Left renal pelvis (tissue), 4 donors: Measurements from ENCODE around the gene ALDH1A2. TPM values are rescaled to one million over a fixed set of nuclear protein-coding genes. Genes with fewer than 3 reads are reported as not detected.
"Not testable (repeated sequence)": the region's sequence is repeated elsewhere in the genome, so short reads cannot be mapped to it uniquely, and the experiment has no call there.

Experiments used
- DNase-seq, 4 donors: peaks; one replicate each; pipeline ENCODE4 v3.0.0-alpha.2; 2013; ENCODE audit warnings: low read depth in 4 of 4, low spot score in 3 of 4
- polyA plus RNA-seq, 4 donors: library from polyadenylated mRNA; unstranded; fragments of 120-200 nt; gene quantifications; one replicate each; pipeline ENCODE4 v1.2.1, GENCODE V29; 2013; ENCODE audit not compliant: insufficient read length in 4 of 4

ALDH1A2 gene
- polyA plus RNA-seq, 4 donors = 247 to 337 (median 275) TPM

DNA sequence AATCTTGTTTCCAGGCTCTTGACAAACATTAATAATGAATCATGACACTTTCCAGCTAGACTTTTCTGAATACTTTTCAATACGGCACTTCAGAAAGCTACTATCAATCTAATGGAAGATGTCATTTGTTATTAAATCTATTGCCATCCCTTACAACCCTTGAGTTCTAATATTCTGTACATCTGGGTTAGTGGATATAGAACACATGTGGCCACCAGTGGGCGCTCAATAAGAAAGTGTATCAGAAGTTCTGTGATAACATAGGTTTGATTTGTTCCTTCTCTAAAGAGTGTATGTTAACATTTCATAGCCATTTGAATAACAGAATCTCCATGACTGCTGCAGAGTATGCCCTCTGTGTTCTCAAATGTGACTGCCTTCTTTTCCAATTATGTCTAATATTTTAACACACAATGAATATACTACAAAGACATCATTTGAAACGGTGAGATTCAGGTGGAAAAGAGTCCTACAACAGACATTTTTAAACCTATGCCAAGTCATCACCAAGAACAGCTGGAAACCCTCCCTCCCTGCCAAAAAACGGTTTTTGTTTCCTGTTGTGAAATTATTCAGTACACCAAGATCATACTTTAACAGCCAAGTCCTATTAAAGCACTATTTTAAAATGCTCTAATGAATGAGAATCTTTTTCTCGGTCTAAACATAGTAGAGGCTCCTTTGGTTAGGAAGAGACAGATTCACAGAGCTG, 22.2 kb downstream of the ALDH1A2 start:
- DNase-seq = no peak

DNA sequence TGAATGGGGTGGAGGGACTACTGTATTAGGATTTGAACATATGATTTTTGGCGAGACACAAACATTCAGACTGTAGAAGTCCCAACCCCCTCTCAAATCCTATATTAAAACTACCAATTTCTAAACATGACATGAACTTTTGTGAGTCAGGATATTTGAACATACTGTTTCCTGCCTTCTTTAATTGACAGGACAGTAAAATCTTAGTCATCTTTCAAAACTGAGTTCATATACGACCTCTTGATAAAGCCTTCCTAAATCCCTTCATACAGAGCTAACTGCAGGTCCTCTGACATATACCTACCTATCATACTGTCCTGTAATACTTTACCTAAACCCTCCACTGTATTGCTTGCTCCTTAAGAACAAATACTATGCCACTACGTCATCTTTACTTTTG, 23.5 kb downstream of the ALDH1A2 start:
- no peak for DNase-seq

DNA sequence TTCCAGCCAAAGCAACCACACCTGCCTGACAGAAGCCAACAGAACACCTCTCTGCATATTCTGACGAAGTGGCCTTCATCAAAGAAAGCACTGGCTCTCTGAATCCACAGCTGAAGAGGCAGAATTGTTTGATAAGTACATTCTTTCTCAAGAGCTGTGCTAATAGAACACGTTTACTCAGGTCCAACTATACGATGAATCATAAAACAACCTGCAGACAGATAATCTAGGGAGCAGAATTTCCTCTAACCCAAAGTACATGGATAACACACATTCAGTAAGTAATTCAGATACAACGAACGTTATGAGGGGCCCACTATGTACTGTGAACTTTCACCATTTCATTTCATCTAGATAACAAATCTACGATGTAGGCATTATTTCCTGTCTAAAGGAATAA, 25.4 kb downstream of the ALDH1A2 start:
- DNase-seq = no peak

DNA sequence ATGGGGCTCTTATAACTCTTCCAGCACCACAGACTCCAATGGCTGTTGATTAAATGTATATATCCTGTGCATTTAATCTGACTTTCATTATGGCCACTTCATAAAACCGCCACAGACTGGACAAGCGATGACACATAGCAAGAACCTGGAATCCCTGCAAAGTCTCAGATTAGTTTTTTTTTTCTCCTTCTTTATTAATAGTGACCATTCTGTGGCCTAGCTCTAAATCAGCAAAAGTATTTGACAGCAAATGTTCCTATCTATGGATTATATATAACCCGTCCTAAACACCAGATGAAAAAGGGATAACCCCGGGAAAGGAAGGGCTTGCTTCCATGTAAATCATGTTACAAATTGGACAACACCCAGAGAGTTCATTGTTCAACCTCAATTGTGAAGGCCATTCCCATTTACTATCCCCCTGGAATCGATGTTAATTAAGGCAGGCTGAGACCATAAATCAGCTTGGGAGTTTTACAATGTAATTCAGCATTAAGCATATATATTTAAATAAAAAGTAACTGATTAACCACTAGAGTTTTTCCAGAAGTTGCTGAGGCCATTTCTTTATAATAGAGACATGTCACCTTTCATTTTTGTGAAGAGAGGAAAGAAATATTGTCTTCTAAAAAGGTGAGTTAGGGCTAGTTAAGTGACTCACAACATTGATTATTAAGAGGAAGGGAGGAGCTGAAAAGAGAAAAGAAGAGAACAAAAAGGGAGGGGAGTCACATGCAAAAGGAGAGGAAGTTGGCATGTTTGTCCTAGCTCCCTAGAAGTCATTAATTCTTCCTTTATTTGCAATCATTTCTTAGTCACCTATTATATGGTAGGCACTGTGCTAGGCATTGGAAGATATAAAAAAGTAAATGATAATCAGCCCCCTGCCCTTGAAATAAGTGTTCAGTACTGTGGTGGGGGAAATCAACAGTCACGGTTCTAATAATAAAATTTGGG, 26.2 kb downstream of the ALDH1A2 start:
- peak in 1 of 4 donors; percentile 44 for DNase-seq

DNA sequence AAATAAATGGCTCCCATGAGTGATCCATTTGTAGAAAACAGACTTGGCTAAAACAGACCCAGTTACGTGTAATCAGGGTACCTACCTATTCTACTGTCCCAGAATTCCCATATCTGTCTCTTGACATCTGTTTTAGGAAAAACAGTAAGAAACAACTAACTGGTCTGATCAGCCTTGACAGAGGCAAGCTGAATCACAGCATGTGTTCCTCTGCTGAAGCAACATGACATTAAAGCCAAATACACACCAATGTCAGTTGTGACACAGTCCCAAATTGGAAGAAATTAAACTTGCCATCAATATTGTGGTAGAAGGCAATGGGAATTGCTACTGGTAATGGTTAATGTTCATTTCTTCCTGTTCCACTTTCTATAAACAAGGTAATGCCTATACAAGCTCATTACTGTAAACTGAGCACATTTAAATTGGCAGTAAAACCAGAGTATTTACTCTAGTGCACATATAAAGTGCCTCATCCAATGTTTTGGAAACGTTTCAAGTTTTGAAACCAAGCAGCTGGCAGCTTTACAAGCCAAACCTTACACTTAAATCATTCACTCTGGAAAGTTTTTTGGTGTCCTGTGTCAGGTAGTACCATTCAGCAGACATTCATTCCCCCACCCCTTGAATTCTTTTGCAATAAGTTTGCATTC, 27.0 kb downstream of the ALDH1A2 start:
- DNase-seq = peak in 1 of 4 donors; percentile 75

DNA sequence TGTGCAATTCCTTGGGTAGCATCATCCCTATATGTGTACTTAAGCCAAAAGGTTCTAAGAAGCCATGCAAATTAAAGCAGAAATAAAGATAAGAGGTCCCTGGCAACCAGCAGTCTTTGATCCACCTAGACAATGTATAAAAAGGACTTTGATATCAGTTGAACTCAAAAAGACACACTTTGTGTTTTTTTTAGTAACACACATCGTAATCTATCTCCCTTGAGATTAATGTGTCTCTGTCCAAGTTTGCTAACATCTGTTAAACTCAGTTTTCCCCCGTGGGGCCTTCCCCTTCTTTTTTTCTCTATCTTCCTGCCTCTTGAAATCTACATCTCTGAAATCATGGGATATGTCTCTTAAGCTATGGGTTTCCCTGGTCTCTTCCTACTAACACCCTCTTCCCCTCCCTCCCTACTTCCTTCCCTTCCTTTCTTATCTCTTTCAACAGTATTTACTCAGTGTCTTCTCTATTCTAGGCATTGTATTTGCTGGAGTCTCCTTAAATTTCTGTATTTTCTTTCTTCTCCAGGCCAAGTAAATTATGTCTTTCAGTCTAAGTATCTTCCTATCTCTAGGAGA, 27.7 kb downstream of the ALDH1A2 start:
- no peak for DNase-seq

DNA sequence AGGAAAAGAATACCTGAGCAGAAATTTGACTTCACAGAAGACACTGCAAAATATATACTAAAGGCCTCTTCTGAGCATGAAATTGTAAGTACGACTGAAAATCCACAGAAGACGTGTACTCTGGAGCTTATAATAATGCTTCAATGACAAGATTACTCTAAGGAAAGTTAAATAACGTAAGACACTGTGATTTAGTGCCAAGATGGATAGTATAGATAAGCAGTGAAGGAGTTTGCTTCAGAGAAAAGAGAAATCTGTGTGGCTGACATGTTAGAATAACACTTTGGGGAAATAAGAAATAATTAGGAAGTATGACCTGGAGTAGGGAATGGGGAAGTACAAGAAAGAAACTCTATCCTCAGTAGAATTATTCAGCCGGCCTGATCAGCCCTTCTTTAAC, 28.9 kb downstream of the ALDH1A2 start:
- DNase-seq = no peak

DNA sequence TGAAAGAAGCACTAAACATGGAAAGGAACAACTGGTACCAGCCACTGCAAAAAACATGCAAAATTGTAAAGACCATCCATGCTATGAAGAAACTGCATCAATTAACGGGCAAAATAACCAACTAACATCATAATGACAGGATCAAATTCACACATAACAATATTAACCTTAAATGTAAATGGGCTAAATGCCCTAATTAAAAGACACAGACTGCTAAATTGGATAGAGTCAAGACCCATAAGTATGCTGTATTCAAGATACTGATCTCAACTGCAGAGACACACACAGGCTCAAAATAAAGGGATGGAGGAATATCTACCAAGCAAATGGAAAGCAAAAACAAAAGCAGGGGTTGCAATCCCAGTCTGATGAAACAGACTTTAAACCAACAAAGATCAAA, 37.1 kb downstream of the ALDH1A2 start:
- DNase-seq = not testable (repeated sequence)

DNA sequence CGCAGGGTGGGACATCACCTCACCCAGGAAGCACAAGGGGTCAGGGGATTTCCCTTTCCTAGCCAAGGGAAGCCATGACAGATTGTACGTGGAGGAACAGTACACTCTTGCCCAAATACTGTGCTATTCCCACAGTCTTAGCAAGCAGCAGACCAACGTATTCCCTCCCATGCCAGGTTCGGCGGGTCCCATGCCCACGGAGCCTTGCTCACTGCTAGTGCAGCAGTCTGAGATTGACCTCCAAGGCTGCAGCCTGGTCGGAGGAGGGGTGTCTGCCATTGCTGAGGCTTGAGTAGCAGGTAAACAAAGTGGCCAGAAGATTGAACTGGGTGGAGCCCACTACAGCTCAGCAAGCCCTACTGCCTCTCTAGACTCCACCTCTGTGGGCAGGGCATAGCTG, 39.0 kb downstream of the ALDH1A2 start:
- no peak for DNase-seq

DNA sequence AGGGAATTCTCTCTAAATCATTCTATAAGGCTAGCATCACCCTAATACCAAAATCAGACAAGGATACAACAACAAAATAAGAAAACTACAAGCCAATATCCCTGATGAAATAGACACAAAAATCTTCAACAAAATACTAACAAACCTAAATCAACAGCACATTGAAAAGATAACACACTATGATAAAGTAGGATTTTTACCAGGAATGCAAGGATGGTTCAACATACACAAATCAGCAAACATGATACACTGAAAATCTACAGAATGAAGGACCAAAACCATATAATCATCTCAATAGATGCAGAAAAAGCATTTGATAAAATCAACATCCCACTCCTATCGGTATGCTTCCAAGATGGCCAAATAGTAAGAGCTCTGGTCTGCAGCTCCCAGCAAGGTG, 39.5 kb downstream of the ALDH1A2 start:
- no peak for DNase-seq

DNA sequence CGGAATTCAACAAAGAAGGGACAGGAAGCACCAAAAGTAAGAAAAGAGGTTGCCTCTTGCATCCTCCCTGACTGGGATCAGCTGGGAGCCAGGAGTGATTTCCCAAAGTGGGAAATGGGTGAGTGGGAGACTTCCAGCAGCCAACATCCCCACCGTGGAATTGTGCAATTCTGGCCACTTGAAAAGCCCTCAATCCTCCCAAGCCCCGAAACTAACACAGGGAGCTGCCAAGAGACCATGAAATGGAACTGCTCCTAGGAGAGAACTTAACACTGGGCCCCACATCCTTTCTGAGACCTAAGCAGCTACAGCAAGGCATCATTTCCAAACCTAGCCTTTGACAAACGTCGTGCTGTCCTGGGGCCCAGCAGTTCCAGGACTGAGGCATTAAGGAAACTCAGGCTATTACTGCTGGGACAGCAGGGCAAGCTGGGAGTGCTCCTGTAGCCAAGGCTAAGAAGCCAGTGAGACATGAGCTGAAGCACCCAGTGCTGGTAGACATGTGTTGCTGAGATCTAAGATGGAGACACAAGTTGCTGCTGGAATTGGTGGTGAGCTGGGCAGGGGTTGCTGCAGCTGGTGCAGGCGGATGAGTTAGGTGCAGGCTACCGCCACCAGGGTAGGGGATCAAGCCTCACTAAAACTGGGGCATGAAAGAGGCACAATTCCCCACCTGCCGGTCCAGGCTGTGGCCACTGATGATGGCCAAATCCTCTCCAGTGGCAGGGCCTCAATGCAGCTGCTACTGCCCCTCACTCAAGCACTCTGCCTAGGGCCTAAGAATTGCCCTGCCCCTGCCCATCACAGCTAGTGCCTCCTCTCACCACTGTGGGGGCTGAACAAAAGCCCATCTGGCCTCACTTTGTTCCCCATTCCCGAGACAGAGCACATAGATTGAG, 43.9 kb downstream of the ALDH1A2 start:
- DNase-seq = no peak

DNA sequence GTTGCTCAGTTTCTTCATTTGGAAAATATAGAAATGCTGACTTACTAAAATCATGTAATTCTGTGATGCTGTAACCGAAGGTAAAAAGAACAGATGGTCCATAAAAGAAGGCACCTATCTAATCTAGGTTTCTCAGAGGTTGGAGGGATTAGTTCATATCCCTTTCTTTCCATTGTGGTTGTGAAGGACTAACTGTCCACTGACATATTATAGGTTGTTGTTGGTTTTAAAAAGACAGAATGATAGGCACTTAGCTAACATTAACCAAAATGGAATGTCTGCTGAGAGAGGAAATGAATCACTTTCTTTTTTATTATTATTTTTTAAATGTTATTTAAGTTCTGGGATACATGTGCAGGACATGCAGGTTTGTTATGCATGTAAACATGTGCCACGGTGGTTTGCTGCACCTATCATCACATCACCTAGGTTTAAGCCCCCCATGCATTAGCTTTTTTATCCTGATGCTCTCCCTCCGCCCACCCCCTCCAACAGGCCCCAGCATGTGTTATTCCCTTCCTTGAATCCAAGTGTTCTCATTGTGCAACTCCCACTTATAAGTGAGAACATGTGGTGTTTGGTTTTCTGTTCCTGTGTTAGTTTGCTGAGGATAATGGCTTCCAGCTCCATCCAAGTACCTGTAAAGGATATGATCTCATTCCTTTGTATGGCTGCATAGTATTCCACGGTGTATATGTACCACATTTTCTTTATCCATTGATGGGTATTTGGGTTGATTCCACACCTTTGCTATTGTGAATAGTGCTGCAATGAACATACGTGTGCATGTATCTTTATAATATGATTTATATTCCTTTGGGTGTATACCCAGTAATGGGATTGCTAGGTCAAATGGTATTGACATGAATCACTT, 45.8 kb downstream of the ALDH1A2 start:
- no peak for DNase-seq

DNA sequence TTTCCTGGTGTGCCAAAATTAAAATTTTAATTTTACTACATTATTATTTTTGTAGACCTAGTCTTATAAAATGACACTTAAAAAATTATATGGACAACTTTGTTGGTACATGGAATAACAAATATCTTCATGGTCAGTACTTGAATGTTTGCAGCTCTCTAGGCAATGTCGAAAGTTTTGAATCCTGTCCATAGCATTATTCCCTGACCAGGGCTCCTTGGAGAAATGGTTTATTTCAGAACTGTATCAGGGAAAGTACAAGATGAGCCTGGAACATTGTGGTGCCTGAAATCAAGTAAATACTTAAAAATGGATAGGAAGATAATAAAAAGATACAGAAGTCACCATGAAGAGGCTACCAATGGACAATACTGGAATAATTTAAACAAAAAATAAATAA, 47.6 kb downstream of the ALDH1A2 start:
- DNase-seq = no peak

DNA sequence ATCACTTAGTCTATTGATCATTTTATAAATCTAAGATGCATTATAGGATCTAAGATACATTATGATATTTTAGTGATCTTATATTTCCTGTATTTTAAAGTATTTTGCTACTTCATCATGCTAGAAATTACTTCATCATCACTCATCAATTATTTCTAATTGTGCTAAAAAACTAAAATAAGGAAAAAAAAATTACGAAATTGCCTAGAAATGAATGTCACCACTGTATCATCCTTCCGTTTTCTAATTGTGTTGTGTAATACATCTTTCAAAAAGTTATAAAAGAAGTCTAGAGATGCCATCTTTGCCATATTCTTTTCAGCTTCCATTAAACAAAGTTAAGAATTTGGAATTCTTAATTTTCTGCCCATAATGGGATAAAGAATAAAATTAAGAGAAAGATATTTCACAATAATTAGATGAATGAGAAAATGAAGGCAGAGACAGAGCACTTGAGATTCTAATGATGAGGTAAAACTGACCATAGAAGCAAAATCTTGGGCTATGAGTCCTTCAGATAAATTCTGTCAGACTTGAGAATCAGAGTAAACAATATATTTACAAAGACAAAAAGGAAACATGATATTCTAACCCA, 48.8 kb downstream of the ALDH1A2 start:
- no peak for DNase-seq

DNA sequence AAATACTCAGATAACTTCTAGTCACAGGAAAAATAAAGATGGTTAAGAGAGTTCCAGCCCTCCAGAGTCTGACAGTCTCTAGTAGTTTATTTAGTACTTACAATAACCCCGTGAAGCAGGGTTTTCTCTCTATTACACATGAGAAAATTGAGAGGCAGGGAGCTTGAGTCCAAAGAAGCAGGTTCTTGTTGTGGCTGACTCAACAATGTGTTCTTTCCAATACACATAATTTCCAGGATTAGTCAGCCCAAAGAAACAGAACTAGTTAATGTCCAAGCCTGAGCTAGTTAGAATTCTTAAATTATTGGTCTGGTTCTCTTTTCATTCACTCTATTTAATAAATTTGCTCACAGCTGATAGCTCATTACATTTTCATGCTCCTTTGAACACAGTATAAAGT, 49.9 kb downstream of the ALDH1A2 start:
- DNase-seq = no peak

DNA sequence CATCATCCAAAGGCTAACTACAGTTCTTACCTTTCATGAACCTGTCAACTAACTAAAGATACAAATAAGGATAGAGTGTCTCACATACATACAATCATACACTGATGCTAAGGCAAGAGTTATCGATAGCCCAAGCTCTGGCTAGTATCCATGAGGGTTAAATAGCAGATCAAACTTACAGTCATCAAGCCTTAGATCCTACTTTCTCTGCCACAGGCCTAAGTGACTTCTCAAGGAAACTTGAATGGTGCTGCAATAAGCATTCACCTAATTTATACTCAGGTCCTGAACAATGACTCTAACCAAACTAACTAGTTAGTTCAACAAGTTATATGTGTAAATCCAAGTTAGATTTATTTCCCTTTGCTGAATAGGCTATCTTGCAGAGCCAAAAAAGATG, 51.0 kb downstream of the ALDH1A2 start:
- DNase-seq = no peak

DNA sequence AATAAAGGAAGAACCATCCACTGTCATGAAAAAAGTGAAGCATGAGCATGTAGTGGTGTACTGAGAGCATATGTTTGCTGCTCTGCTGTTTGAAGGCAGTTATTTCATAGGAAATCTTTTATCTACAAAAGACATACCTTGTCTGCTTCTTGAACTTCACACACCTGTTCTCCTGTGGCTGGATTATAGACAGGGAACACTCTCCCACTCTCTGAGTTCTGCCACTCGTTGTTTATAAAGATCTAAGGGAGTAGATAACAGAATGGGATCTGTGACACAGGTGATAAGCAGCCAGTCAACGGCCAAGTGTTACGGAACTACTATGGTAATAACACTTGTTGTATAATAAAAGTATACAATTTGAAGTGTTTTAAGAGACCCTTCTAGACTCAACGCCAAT, 51.5 kb downstream of the ALDH1A2 start:
- no peak for DNase-seq

DNA sequence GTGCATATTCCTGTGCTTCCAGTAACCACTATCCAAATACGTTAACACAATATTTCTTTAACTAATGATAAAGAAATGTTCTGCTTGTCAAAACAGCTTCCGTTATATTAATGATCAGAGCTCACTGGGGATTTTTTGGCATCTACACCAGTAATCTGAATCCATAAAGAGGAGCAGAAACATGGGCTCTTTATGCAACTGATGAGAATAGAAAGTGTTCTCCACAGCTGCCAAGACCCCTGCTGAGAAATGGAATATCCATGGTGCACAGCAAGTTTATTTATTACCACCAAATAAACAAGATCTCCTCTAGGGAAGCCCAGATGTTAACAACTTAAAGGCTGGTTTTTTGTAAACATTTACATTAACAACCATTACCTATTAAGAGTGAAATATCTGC, 54.5 kb downstream of the ALDH1A2 start:
- no peak for DNase-seq

DNA sequence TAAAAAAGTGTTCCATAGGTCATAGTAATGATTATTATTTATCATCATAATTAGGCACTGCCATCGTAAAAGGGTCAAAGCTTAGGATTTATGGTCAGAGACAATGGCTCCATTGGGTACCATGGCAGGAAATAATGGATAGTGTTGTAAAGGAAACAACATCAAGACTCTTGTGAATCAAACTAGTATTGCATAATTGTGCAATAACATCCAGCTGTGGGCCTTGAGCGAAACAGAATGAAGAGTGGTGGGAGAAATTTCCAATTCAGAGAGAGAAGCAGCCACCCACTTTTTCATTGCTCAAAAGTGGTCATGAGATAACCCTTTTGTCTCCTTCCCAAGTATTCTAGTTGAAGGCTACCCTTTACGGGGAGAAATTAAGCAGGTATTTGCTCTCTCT, 61.7 kb downstream of the ALDH1A2 start:
- no peak for DNase-seq
